Spleen (tissue), 11 donors: ENCODE data around the gene TNS1. TPM values are rescaled to one million over a fixed set of nuclear protein-coding genes. Genes with fewer than 3 reads are reported as not detected.

Experiments
- DNase-seq: peaks from one replicate; pipeline ENCODE4 v3.0.0-alpha.2; 2020
- H3K27ac ChIP-seq, 8 donors: fragments of 200-600 bp; sonication (generic) in 7 of 8; 1 replicate in 4 of 8; 2 replicates in 4 of 8; pipeline versions ENCODE4 v1.5.0 to v1.8.0; 2016 to 2021; ENCODE audit warnings: inconsistent platforms in 4 of 8, mild to moderate bottlenecking in 4 of 8, moderate library complexity in 1 of 8
- H3K27me3 ChIP-seq, 7 donors: fragments of 200-600 bp; sonication (generic) in 6 of 7; replicated peaks in 1 of 7; 1 replicate in 4 of 7; 2 replicates in 3 of 7; pipeline versions ENCODE4 v1.5.0 to v1.8.0; 2016 to 2021; ENCODE audit warnings: inconsistent platforms in 3 of 7, mild to moderate bottlenecking in 1 of 7
- H3K36me3 ChIP-seq, 6 donors: fragments of 200-600 bp; sonication (generic) in 5 of 6; 1 replicate in 4 of 6; 2 replicates in 2 of 6; pipeline versions ENCODE4 v1.5.0 to v1.8.0; 2016 to 2021; ENCODE audit warnings: inconsistent platforms in 2 of 6
- H3K4me1 ChIP-seq, 6 donors: fragments of 200-600 bp; sonication (generic) in 5 of 6; 1 replicate in 3 of 6; 2 replicates in 3 of 6; pipeline versions ENCODE4 v1.5.0 to v1.8.0; 2016 to 2021; ENCODE audit warnings: inconsistent platforms in 3 of 6
- H3K4me3 ChIP-seq, 8 donors: fragments of 200-600 bp; sonication (generic) in 7 of 8; 1 replicate in 4 of 8; 2 replicates in 4 of 8; pipeline versions ENCODE4 v1.5.0 to v1.8.0; 2016 to 2021; ENCODE audit warnings: inconsistent platforms in 4 of 8, mild to moderate bottlenecking in 4 of 8, moderate library complexity in 2 of 8
- H3K9me3 ChIP-seq, 8 donors: fragments of 200-600 bp; sonication (generic) in 7 of 8; 1 replicate in 4 of 8; 2 replicates in 4 of 8; pipeline versions ENCODE4 v1.5.0 to v1.8.0; 2016 to 2021; ENCODE audit warnings: inconsistent platforms in 4 of 8
- CTCF ChIP-seq, 11 experiments: fragments of 200-600 bp in 7 of 11; fragments of 450-650 bp in 4 of 11; sonication (generic) in 4 of 11; IDR thresholded peaks in 8 of 11; conservative IDR thresholded peaks in 3 of 11; 1 replicate in 7 of 11; 2 replicates in 4 of 11; pipeline versions ENCODE4 v1.4.0 to v1.8.0; 2016 to 2021; ENCODE audit warnings: antibody characterized with exemption in 11 of 11, inconsistent platforms in 4 of 11, mild to moderate bottlenecking in 1 of 11
- POLR2A ChIP-seq, 3 donors: fragments of 450-650 bp; IDR thresholded peaks; one replicate each; pipeline ENCODE4 v1.5.1; 2017; ENCODE audit warnings: antibody characterized with exemption in 3 of 3, mild to moderate bottlenecking in 1 of 3
- POLR2AphosphoS5 ChIP-seq, 3 donors: sonication (generic); formaldehyde crosslinking; IDR thresholded peaks; one replicate each; pipeline ENCODE4 v1.5.1; 2017; ENCODE audit warnings: antibody characterized with exemption in 3 of 3
- WGBS, 5 donors: extraction: QIAGEN DNeasy Blood & Tissue Kit in 3 of 5; methylation state at CpG; one replicate each; pipeline versions ENCODE4 v1.1.5 to v1.1.7; 2013 to 2018; 5-methylcytosine and 5-hydroxymethylcytosine counted together
- intact Hi-C: fragments of 100-400 bp; cut with DNase I; formaldehyde crosslinking; loops from one replicate; pipeline ENCODE4 v1.15.0; 2023; ENCODE audit warnings: low total_unique reads
- polyA plus RNA-seq, 3 donors: library from polyadenylated mRNA; stranded (reverse); fragments of 200-250 nt; gene quantifications; one replicate each; pipeline ENCODE4 v1.2.1, GENCODE V29; 2013
- total RNA-seq, 7 donors: library from RNA; depleted of rRNA in 3 of 7; stranded (reverse); fragments of >200 nt in 3 of 7; fragmentation: NEBNext Ultra II Directional in 4 of 7; extraction: Animal tissue kit (Norgen Biotek cat#: 25700) in 4 of 7; gene quantifications; one replicate each; pipeline versions ENCODE4 v1.1.0 to v1.2.1, GENCODE V29; 2016 to 2021
- donor health status: healthy with polysubstance abuse.
- donor health status: DM: no; HTN: no; CAD: no; lungs with moderate emphysema.
- donor health status: DM: no; HTN: no; CAD: no.
- donor health status: Bipolar disorder and iron deficiency.
- donor health status: healthy.
- donor health status: DM: no; HTN: no; CAD: no.
- donor health status: DM: yes; HTN: yes; CAD: no.

Gene TNS1
- total and polyA plus RNA-seq, 10 donors = 6.9 to 580 (median 246) TPM

- DNase-seq = no peak
- no peak for TF ChIP-seq POLR2AphosphoS5 (IDR thresholded peaks at IDR 0.05)
- no peak for TF ChIP-seq POLR2A (IDR thresholded peaks at IDR 0.05)
- TF ChIP-seq CTCF (IDR thresholded peaks at IDR 0.05 in 8 of 11, conservative IDR thresholded peaks at IDR 0.05 in 3 of 11) = no peak
- Histone ChIP-seq H3K4me3 (no peak overlapping the region), H3K36me3 (peaks cover 0 to 61% (median 12%) of the 10 kb centered on the region in 6 donors), H3K27ac (peak overlapping the region in 3 of 8 donors; percentile 2 to 58 (median 24)), H3K9me3 (no peaks in the 10 kb centered on the region), H3K4me1 (peaks cover 0 to 54% (median 23%) of the 10 kb centered on the region in 6 donors), H3K27me3 (no peaks in the 10 kb centered on the region)
- intact Hi-C loops = no loop called here
- 89 to 95% (median 92%) methylated on average over 15 of the region's 15 CpGs for WGBS, 5 donors
Measured at GRCh38 chr2:217799563-217800432, 203.0 kb downstream of the TNS1 start.

GRCh38 chr2:217798743-217799562 lies 203.8 kb downstream of the TNS1 start:
- no peaks in the 10 kb centered on the region for H3K27me3 ChIP-seq
- H3K4me3 ChIP-seq = no peak overlapping the region
- no peaks in the 10 kb centered on the region for H3K9me3 ChIP-seq
- no peak for TF ChIP-seq POLR2A (IDR thresholded peaks at IDR 0.05)
- peak in 1 of 3 donors; percentile 44 for TF ChIP-seq POLR2AphosphoS5 (IDR thresholded peaks at IDR 0.05)
- WGBS, 5 donors = 38 to 54% (median 43%) methylated on average over 14 of the region's 14 CpGs
- intact Hi-C loops = no loop called here
- peak overlapping the region in 4 of 8 donors; percentile 2 to 58 (median 24) for H3K27ac ChIP-seq
- DNase-seq = peak; percentile 75
- peaks cover 0 to 53% (median 10%) of the 10 kb centered on the region in 6 donors for H3K36me3 ChIP-seq
- H3K4me1 ChIP-seq = peaks cover 6 to 56% (median 31%) of the 10 kb centered on the region in 6 donors

GRCh38 chr2:217798191-217798590 lies 204.6 kb downstream of the TNS1 start:
- no peak for DNase-seq
- intact Hi-C loops = no loop called here
- Histone ChIP-seq H3K27me3 (no peaks in the 10 kb centered on the region), H3K27ac (peak overlapping the region in 1 of 8 donors; percentile 58), H3K36me3 (peaks cover 0 to 45% (median 7%) of the 10 kb centered on the region in 6 donors), H3K9me3 (no peaks in the 10 kb centered on the region), H3K4me3 (no peak overlapping the region), H3K4me1 (peaks cover 9 to 64% (median 34%) of the 10 kb centered on the region in 6 donors)
- TF ChIP-seq POLR2AphosphoS5 (IDR thresholded peaks at IDR 0.05) (no peak), POLR2A (IDR thresholded peaks at IDR 0.05) (no peak), CTCF (IDR thresholded peaks at IDR 0.05 in 8 of 11, conservative IDR thresholded peaks at IDR 0.05 in 3 of 11) (no peak)
- WGBS, 5 donors = 87 to 97% (median 94%) methylated on average over 7 of the region's 7 CpGs

- TF ChIP-seq POLR2AphosphoS5 (IDR thresholded peaks at IDR 0.05) (peak in 2 of 3 donors; percentile 35 to 38), CTCF (IDR thresholded peaks at IDR 0.05 in 8 of 11, conservative IDR thresholded peaks at IDR 0.05 in 3 of 11) (no peak)
- peak; percentile 70 for DNase-seq
- intact Hi-C loops = no loop called here
- Histone ChIP-seq H3K9me3 (no peaks in the 10 kb centered on the region), H3K4me1 (peaks cover 9 to 68% (median 34%) of the 10 kb centered on the region in 6 donors), H3K4me3 (no peak overlapping the region), H3K27me3 (no peaks in the 10 kb centered on the region), H3K27ac (no peak overlapping the region), H3K36me3 (peaks cover 0 to 40% (median 4%) of the 10 kb centered on the region in 6 donors)
- WGBS, 5 donors = 70 to 75% (median 73%) methylated on average over 7 to 8 of the region's 8 CpGs
Measured at GRCh38 chr2:217797661-217798069, 205.1 kb downstream of the TNS1 start.
